ENCODE results near the gene DMXL1. TPM values are rescaled to one million over a fixed set of nuclear protein-coding genes. Genes with fewer than 3 reads are reported as not detected.
A peak's percentile ranks its signal among the peaks of the same experiment; 100 is the strongest.

The DMXL1 gene
- total RNA-seq, 1 experiment from 2014 or later: 43.3 TPM

- H3K4me3 Mint-ChIP-seq (ENCODE audit: low read depth, unreplicated experiment): no peak overlapping the region
- CTCF ChIA-PET: interaction anchor here (1.6 to 2.0 kb wide), 2 partner anchors 18 to 28 kb away, joined by 3 to 6 read pairs; no protein-coding TSS in a partner anchor
- H3K27me3 Mint-ChIP-seq (ENCODE audit: unreplicated experiment): no peaks in the 10 kb centered on the region
- BruUV-seq (replicated peaks): no TSS peak
- peak overlapping the region; percentile 60 for H3K27ac Mint-ChIP-seq (ENCODE audit: unreplicated experiment)
- no peak for DNase-seq
- TF ChIP-seq CTCF (IDR thresholded peaks at IDR 0.05; ENCODE audit: unreplicated experiment): no peak
- H3K36me3 Mint-ChIP-seq (ENCODE audit: insufficient read depth, unreplicated experiment): peaks cover 6% of the 10 kb centered on the region
- intact Hi-C loops (cut with micrococcal nuclease; ENCODE audit: unreplicated experiment): loop anchor here (1.0 kb wide), 1 partner anchor 30 kb away; no protein-coding TSS in a partner anchor
- H3K9me3 Mint-ChIP-seq (ENCODE audit: low read depth, unreplicated experiment): no peaks in the 10 kb centered on the region
- H3K4me1 Mint-ChIP-seq (ENCODE audit: low read depth, unreplicated experiment): peaks cover 63% of the 10 kb centered on the region
Observed at GRCh38 chr5:119274767-119275130, 203.9 kb downstream of the DMXL1 start.

- CTCF ChIA-PET: interaction anchor here (1.6 to 2.0 kb wide), 2 partner anchors 17 to 28 kb away, joined by 3 to 6 read pairs; no protein-coding TSS in a partner anchor
- H3K27ac Mint-ChIP-seq (ENCODE audit: unreplicated experiment): peak overlapping the region; percentile 60
- no TSS peak for BruUV-seq (replicated peaks)
Observed at GRCh38 chr5:119275146-119275545, 204.3 kb downstream of the DMXL1 start.

GRCh38 chr5:119275601-119276173, 204.8 kb downstream of the DMXL1 start:
- CTCF ChIA-PET: interaction anchor here (0.8 to 2.0 kb wide), 3 partner anchors 12 to 27 kb away, joined by 3 to 6 read pairs (median 3); no protein-coding TSS in a partner anchor
- BruUV-seq (replicated peaks): no TSS peak
- DNase-seq: no peak
- peaks cover 6% of the 10 kb centered on the region for H3K36me3 Mint-ChIP-seq (ENCODE audit: insufficient read depth, unreplicated experiment)
- no peak overlapping the region for H3K27ac Mint-ChIP-seq (ENCODE audit: unreplicated experiment)
- TF ChIP-seq CTCF (IDR thresholded peaks at IDR 0.05; ENCODE audit: unreplicated experiment): no peak
- no peaks in the 10 kb centered on the region for H3K27me3 Mint-ChIP-seq (ENCODE audit: unreplicated experiment)
- H3K4me1 Mint-ChIP-seq (ENCODE audit: low read depth, unreplicated experiment): peaks cover 54% of the 10 kb centered on the region
- no peaks in the 10 kb centered on the region for H3K9me3 Mint-ChIP-seq (ENCODE audit: low read depth, unreplicated experiment)
- intact Hi-C loops (cut with micrococcal nuclease; ENCODE audit: unreplicated experiment): no loop called here
- H3K4me3 Mint-ChIP-seq (ENCODE audit: low read depth, unreplicated experiment): no peak overlapping the region

More at GRCh38 chr5:119275146-119275545, 204.3 kb downstream of the DMXL1 start:
- no peak for DNase-seq
- Mint-ChIP-seq H3K4me3 (ENCODE audit: low read depth, unreplicated experiment) (no peak overlapping the region), H3K4me1 (ENCODE audit: low read depth, unreplicated experiment) (peaks cover 60% of the 10 kb centered on the region), H3K36me3 (ENCODE audit: insufficient read depth, unreplicated experiment) (peaks cover 6% of the 10 kb centered on the region), H3K27me3 (ENCODE audit: unreplicated experiment) (no peaks in the 10 kb centered on the region), H3K9me3 (ENCODE audit: low read depth, unreplicated experiment) (no peaks in the 10 kb centered on the region)
- intact Hi-C loops (cut with micrococcal nuclease; ENCODE audit: unreplicated experiment): no loop called here
- no peak for TF ChIP-seq CTCF (IDR thresholded peaks at IDR 0.05; ENCODE audit: unreplicated experiment)

- CTCF ChIA-PET: interaction anchor here (0.7 kb wide), 1 partner anchor 142 kb away, joined by 3 read pairs; no protein-coding TSS in a partner anchor
- peaks cover 6% of the 10 kb centered on the region for H3K36me3 Mint-ChIP-seq (ENCODE audit: insufficient read depth, unreplicated experiment)
- H3K4me1 Mint-ChIP-seq (ENCODE audit: low read depth, unreplicated experiment): peaks cover 41% of the 10 kb centered on the region
- no peak for TF ChIP-seq CTCF (IDR thresholded peaks at IDR 0.05; ENCODE audit: unreplicated experiment)
- no peak overlapping the region for H3K27ac Mint-ChIP-seq (ENCODE audit: unreplicated experiment)
- H3K27me3 Mint-ChIP-seq (ENCODE audit: unreplicated experiment): no peaks in the 10 kb centered on the region
- no peak for DNase-seq
- intact Hi-C loops (cut with micrococcal nuclease; ENCODE audit: unreplicated experiment): no loop called here
- no peak overlapping the region for H3K4me3 Mint-ChIP-seq (ENCODE audit: low read depth, unreplicated experiment)
- no TSS peak for BruUV-seq (replicated peaks)
- H3K9me3 Mint-ChIP-seq (ENCODE audit: low read depth, unreplicated experiment): no peaks in the 10 kb centered on the region
Observed at GRCh38 chr5:119276978-119277377, 206.1 kb downstream of the DMXL1 start.
